Smooth muscle cell (in vitro differentiated cells): ENCODE data around the gene GMPPA. TPM values are rescaled to one million over a fixed set of nuclear protein-coding genes. Genes with fewer than 3 reads are reported as not detected.

Source experiments
- DNase-seq: peaks from one replicate; lab custom pipeline; 2025; ENCODE audit not compliant: unreplicated experiment; lab: John Stamatoyannopoulos, UW
- H2AFZ ChIP-seq: fragments of 200-600 bp; sonication (generic); 2 replicates; pipeline ENCODE4 v1.6.0; 2016; ENCODE audit warnings: antibody characterized with exemption, low read depth, mild to moderate bottlenecking
- H3F3A ChIP-seq: fragments of 200-600 bp; sonication (generic); 2 replicates; pipeline ENCODE4 v1.6.0; 2017; ENCODE audit warnings: antibody characterized with exemption, low read depth
- H3K27ac ChIP-seq: fragments of 200-600 bp; sonication (generic); 2 replicates; pipeline ENCODE4 v1.5.1; 2016; ENCODE audit warnings: low read depth, mild to moderate bottlenecking
- H3K27me3 ChIP-seq: fragments of 200-600 bp; sonication (generic); 2 replicates; pipeline ENCODE4 v1.6.1; 2016; ENCODE audit warnings: low read depth, mild to moderate bottlenecking
- H3K36me3 ChIP-seq: fragments of 200-600 bp; sonication (generic); 2 replicates; pipeline ENCODE4 v1.5.1; 2016; ENCODE audit warnings: low read depth
- H3K4me1 ChIP-seq: fragments of 200-600 bp; sonication (generic); 2 replicates; pipeline ENCODE4 v1.5.1; 2016; ENCODE audit warnings: low read depth
- H3K4me2 ChIP-seq: fragments of 200-600 bp; sonication (generic); 2 replicates; pipeline ENCODE4 v1.6.0; 2016; ENCODE audit warnings: mild to moderate bottlenecking
- H3K4me3 ChIP-seq: fragments of 200-600 bp; sonication (generic); 2 replicates; pipeline ENCODE4 v1.5.1; 2016; ENCODE audit warnings: mild to moderate bottlenecking
- H3K79me2 ChIP-seq: fragments of 200-600 bp; sonication (generic); 2 replicates; pipeline ENCODE4 v1.6.0; 2016; ENCODE audit warnings: low read depth, mild to moderate bottlenecking
- H3K9ac ChIP-seq: fragments of 200-600 bp; sonication (generic); 2 replicates; pipeline ENCODE4 v1.6.0; 2016; ENCODE audit warnings: low read depth
- H3K9me3 ChIP-seq: fragments of 200-600 bp; sonication (generic); replicated peaks from 2 replicates; pipeline ENCODE4 v1.5.1; 2016; ENCODE audit warnings: low read depth
- H4K20me1 ChIP-seq: fragments of 200-600 bp; sonication (generic); 2 replicates; pipeline ENCODE4 v1.6.0; 2016; ENCODE audit warnings: low read depth
- CTCF ChIP-seq: fragments of 200-600 bp; sonication (generic); IDR thresholded peaks from 2 replicates; pipeline ENCODE4 v1.5.1; 2017; ENCODE audit warnings: borderline replicate concordance, mild to moderate bottlenecking, antibody characterized with exemption; ENCODE audit not compliant: insufficient read depth, poor library complexity, severe bottlenecking
- WGBS: methylation state at CpG from one replicate; pipeline ENCODE4 v1.1.7; 2016; ENCODE audit warnings: low lambda C conversion rate; 5-methylcytosine and 5-hydroxymethylcytosine counted together
- polyA plus RNA-seq: library from polyadenylated mRNA; unstranded; fragments of >200 nt; fragmentation: Nextera tagmentation; extraction: Ambion mirVana; gene quantifications from 2 replicates; pipeline ENCODE4 v1.2.1, GENCODE V29; 2016
- total RNA-seq: library from RNA; depleted of rRNA; stranded (reverse); fragments of >200 nt; gene quantifications from 2 replicates; pipeline ENCODE4 v1.2.3, GENCODE V29; 2014

The GMPPA gene
- total and polyA plus RNA-seq, 2 experiments from 2014 or later: 59.3 to 81.7 TPM

GRCh38 chr2:219484343-219485200 is 14.1 kb upstream of the GMPPA start:
- Histone ChIP-seq H3K4me3 (peak overlapping the region; percentile 45), H3K4me1 (peaks cover 25% of the 10 kb centered on the region), H3K36me3 (no peaks in the 10 kb centered on the region), H3K27me3 (peaks cover 33% of the 10 kb centered on the region), H4K20me1 (no peaks in the 10 kb centered on the region), H3K9ac (no peak overlapping the region), H3F3A (no peaks in the 10 kb centered on the region), H3K9me3 (no peaks in the 10 kb centered on the region), H2AFZ (no peak overlapping the region), H3K4me2 (peak overlapping the region; percentile 99), H3K79me2 (no peaks in the 10 kb centered on the region), H3K27ac (no peak overlapping the region)
- 5% methylated on average over 83 of the region's 89 CpGs for WGBS
- no peak for TF ChIP-seq CTCF
- no peak for DNase-seq

GRCh38 chr2:219485201-219485580 is 13.5 kb upstream of the GMPPA start:
- Histone ChIP-seq H3K27ac (no peak overlapping the region), H3K4me1 (peaks cover 25% of the 10 kb centered on the region), H2AFZ (no peak overlapping the region), H3K79me2 (no peaks in the 10 kb centered on the region), H3K9ac (no peak overlapping the region), H4K20me1 (no peaks in the 10 kb centered on the region), H3K4me2 (peak overlapping the region; percentile 99), H3F3A (no peaks in the 10 kb centered on the region), H3K27me3 (peaks cover 33% of the 10 kb centered on the region), H3K9me3 (no peaks in the 10 kb centered on the region), H3K36me3 (no peaks in the 10 kb centered on the region), H3K4me3 (no peak overlapping the region)
- WGBS: 79% methylated on average over 11 of the region's 12 CpGs
- no peak for DNase-seq
- no peak for TF ChIP-seq CTCF

GRCh38 chr2:219486380-219486959 is 12.2 kb upstream of the GMPPA start:
- no peaks in the 10 kb centered on the region for H3F3A ChIP-seq
- DNase-seq: no peak
- H3K27me3 ChIP-seq: peaks cover 33% of the 10 kb centered on the region
- TF ChIP-seq CTCF: no peak
- H3K9me3 ChIP-seq: no peaks in the 10 kb centered on the region
- H3K27ac ChIP-seq: no peak overlapping the region
- H3K4me2 ChIP-seq: no peak overlapping the region
- H2AFZ ChIP-seq: no peak overlapping the region
- H3K4me3 ChIP-seq: no peak overlapping the region
- no peak overlapping the region for H3K9ac ChIP-seq
- whole genome bisulfite sequencing: 56% methylated on average over 7 of the region's 8 CpGs
- H3K4me1 ChIP-seq: peaks cover 25% of the 10 kb centered on the region
- no peaks in the 10 kb centered on the region for H4K20me1 ChIP-seq
- no peaks in the 10 kb centered on the region for H3K36me3 ChIP-seq
- H3K79me2 ChIP-seq: no peaks in the 10 kb centered on the region
